ENCODE results near the gene FUT7.

FUT7 gene

GRCh38 chr9:137057545-137057944 is 25.7 kb upstream of the FUT7 start:
- TF ChIP-seq CTCF (conservative IDR thresholded peaks at IDR 0.05; ENCODE audit: low read depth, low read length): no peak
- H3K4me3 ChIP-seq (ENCODE audit: low read depth, low read length): no peak overlapping the region
- DNase-seq (ENCODE audit: low read depth): no peak

GRCh38 chr9:137056739-137057415 is 25.0 kb upstream of the FUT7 start:
- TF ChIP-seq CTCF (conservative IDR thresholded peaks at IDR 0.05; ENCODE audit: low read depth, low read length): no peak

GRCh38 chr9:137055385-137056364 is 23.8 kb upstream of the FUT7 start:
- no peak overlapping the region for H3K4me3 ChIP-seq (ENCODE audit: low read depth, low read length)
- peak; percentile 68 for DNase-seq (ENCODE audit: low read depth)
- TF ChIP-seq CTCF (conservative IDR thresholded peaks at IDR 0.05; ENCODE audit: low read depth, low read length): no peak

More at GRCh38 chr9:137056739-137057415, 25.0 kb upstream of the FUT7 start:
- no peak overlapping the region for H3K4me3 ChIP-seq (ENCODE audit: low read depth, low read length)
- DNase-seq (ENCODE audit: low read depth): no peak

GRCh38 chr9:137054932-137055384 is 23.1 kb upstream of the FUT7 start:
- TF ChIP-seq CTCF (conservative IDR thresholded peaks at IDR 0.05; ENCODE audit: low read depth, low read length): no peak
- DNase-seq (ENCODE audit: low read depth): no peak
- H3K4me3 ChIP-seq (ENCODE audit: low read depth, low read length): no peak overlapping the region

- H3K4me3 ChIP-seq (ENCODE audit: low read depth, low read length): no peak within 1 kb of the TSS
- no peak for DNase-seq (ENCODE audit: low read depth)
- no peak for TF ChIP-seq CTCF (conservative IDR thresholded peaks at IDR 0.05; ENCODE audit: low read depth, low read length)
Observed at GRCh38 chr9:137053944-137054931, 22.4 kb upstream of the FUT7 start, which contains the start of gene ENTPD2. Gene ENTPD2, minus strand, starts transcription at chr9:137054061. Its CDS starts 64 bp downstream, at chr9:137053997.

All from choroid plexus epithelial cell (primary cell).